ENCODE results near the gene CMPK2.

Gene CMPK2

GRCh38 chr2:6827566-6828298 is 38.0 kb downstream of the CMPK2 start:
- H3K36me3 ChIP-seq (ENCODE audit: control insufficient read depth in 2 of 2, insufficient read depth in 2 of 2, low read length in 2 of 2) = no peaks in the 10 kb centered on the region
- H3K9ac ChIP-seq (ENCODE audit: low read depth in 1 of 2, low read length in 2 of 2) = no peak overlapping the region

GRCh38 chr2:6826081-6826913 is 39.4 kb downstream of the CMPK2 start:
- Histone ChIP-seq H3K9me3 (ENCODE audit: control insufficient read depth in 2 of 2, low read length in 2 of 2) (no peaks in the 10 kb centered on the region), H3K27ac (ENCODE audit: low read depth in 2 of 2, low read length in 2 of 2) (no peak overlapping the region), H3K4me1 (ENCODE audit: control insufficient read depth in 2 of 2, insufficient read depth in 2 of 2, low read length in 2 of 2) (peaks cover 0 to 2% of the 10 kb centered on the region in 2 donors), H3K36me3 (ENCODE audit: control insufficient read depth in 2 of 2, insufficient read depth in 2 of 2, low read length in 2 of 2) (no peaks in the 10 kb centered on the region), H3K9ac (ENCODE audit: low read depth in 1 of 2, low read length in 2 of 2) (no peak overlapping the region), H3K4me3 (ENCODE audit: low read length in 2 of 2) (no peak overlapping the region), H3K27me3 (ENCODE audit: control insufficient read depth in 2 of 2, insufficient read depth in 2 of 2, low read length in 2 of 2) (no peaks in the 10 kb centered on the region)

More at GRCh38 chr2:6827566-6828298, 38.0 kb downstream of the CMPK2 start:
- no peaks in the 10 kb centered on the region for H3K9me3 ChIP-seq (ENCODE audit: control insufficient read depth in 2 of 2, low read length in 2 of 2)
- H3K4me1 ChIP-seq (ENCODE audit: control insufficient read depth in 2 of 2, insufficient read depth in 2 of 2, low read length in 2 of 2) = peaks cover 0 to 2% of the 10 kb centered on the region in 2 donors
- no peaks in the 10 kb centered on the region for H3K27me3 ChIP-seq (ENCODE audit: control insufficient read depth in 2 of 2, insufficient read depth in 2 of 2, low read length in 2 of 2)
- no peak overlapping the region for H3K27ac ChIP-seq (ENCODE audit: low read depth in 2 of 2, low read length in 2 of 2)
- H3K4me3 ChIP-seq (ENCODE audit: low read length in 2 of 2) = no peak overlapping the region

- peaks cover 0 to 2% of the 10 kb centered on the region in 2 donors for H3K4me1 ChIP-seq (ENCODE audit: control insufficient read depth in 2 of 2, insufficient read depth in 2 of 2, low read length in 2 of 2)
- no peak overlapping the region for H3K27ac ChIP-seq (ENCODE audit: low read depth in 2 of 2, low read length in 2 of 2)
- no peak overlapping the region for H3K4me3 ChIP-seq (ENCODE audit: low read length in 2 of 2)
- H3K27me3 ChIP-seq (ENCODE audit: control insufficient read depth in 2 of 2, insufficient read depth in 2 of 2, low read length in 2 of 2) = no peaks in the 10 kb centered on the region
- no peak overlapping the region for H3K9ac ChIP-seq (ENCODE audit: low read depth in 1 of 2, low read length in 2 of 2)
- H3K9me3 ChIP-seq (ENCODE audit: control insufficient read depth in 2 of 2, low read length in 2 of 2) = no peaks in the 10 kb centered on the region
- H3K36me3 ChIP-seq (ENCODE audit: control insufficient read depth in 2 of 2, insufficient read depth in 2 of 2, low read length in 2 of 2) = no peaks in the 10 kb centered on the region
Observed at GRCh38 chr2:6824962-6825361, 40.7 kb downstream of the CMPK2 start.

- Histone ChIP-seq H3K4me1 (ENCODE audit: control insufficient read depth in 2 of 2, insufficient read depth in 2 of 2, low read length in 2 of 2) (peaks cover 0 to 2% of the 10 kb centered on the region in 2 donors), H3K27me3 (ENCODE audit: control insufficient read depth in 2 of 2, insufficient read depth in 2 of 2, low read length in 2 of 2) (no peaks in the 10 kb centered on the region), H3K9ac (ENCODE audit: low read depth in 1 of 2, low read length in 2 of 2) (no peak overlapping the region), H3K9me3 (ENCODE audit: control insufficient read depth in 2 of 2, low read length in 2 of 2) (no peaks in the 10 kb centered on the region), H3K4me3 (ENCODE audit: low read length in 2 of 2) (no peak overlapping the region), H3K36me3 (ENCODE audit: control insufficient read depth in 2 of 2, insufficient read depth in 2 of 2, low read length in 2 of 2) (no peaks in the 10 kb centered on the region), H3K27ac (ENCODE audit: low read depth in 2 of 2, low read length in 2 of 2) (no peak overlapping the region)
Observed at GRCh38 chr2:6823111-6823510, 42.6 kb downstream of the CMPK2 start.

- Histone ChIP-seq H3K27ac (ENCODE audit: low read depth in 2 of 2, low read length in 2 of 2) (no peak overlapping the region), H3K9ac (ENCODE audit: low read depth in 1 of 2, low read length in 2 of 2) (no peak overlapping the region), H3K9me3 (ENCODE audit: control insufficient read depth in 2 of 2, low read length in 2 of 2) (no peaks in the 10 kb centered on the region), H3K4me1 (ENCODE audit: control insufficient read depth in 2 of 2, insufficient read depth in 2 of 2, low read length in 2 of 2) (no peaks in the 10 kb centered on the region), H3K36me3 (ENCODE audit: control insufficient read depth in 2 of 2, insufficient read depth in 2 of 2, low read length in 2 of 2) (no peaks in the 10 kb centered on the region), H3K4me3 (ENCODE audit: low read length in 2 of 2) (no peak overlapping the region), H3K27me3 (ENCODE audit: control insufficient read depth in 2 of 2, insufficient read depth in 2 of 2, low read length in 2 of 2) (no peaks in the 10 kb centered on the region)
Observed at GRCh38 chr2:6822406-6822805, 43.3 kb downstream of the CMPK2 start.

- no peaks in the 10 kb centered on the region for H3K9me3 ChIP-seq (ENCODE audit: control insufficient read depth in 2 of 2, low read length in 2 of 2)
- no peak overlapping the region for H3K9ac ChIP-seq (ENCODE audit: low read depth in 1 of 2, low read length in 2 of 2)
- H3K27ac ChIP-seq (ENCODE audit: low read depth in 2 of 2, low read length in 2 of 2) = no peak overlapping the region
- H3K4me1 ChIP-seq (ENCODE audit: control insufficient read depth in 2 of 2, insufficient read depth in 2 of 2, low read length in 2 of 2) = no peaks in the 10 kb centered on the region
- H3K27me3 ChIP-seq (ENCODE audit: control insufficient read depth in 2 of 2, insufficient read depth in 2 of 2, low read length in 2 of 2) = no peaks in the 10 kb centered on the region
- H3K4me3 ChIP-seq (ENCODE audit: low read length in 2 of 2) = no peak overlapping the region
- H3K36me3 ChIP-seq (ENCODE audit: control insufficient read depth in 2 of 2, insufficient read depth in 2 of 2, low read length in 2 of 2) = no peaks in the 10 kb centered on the region
Observed at GRCh38 chr2:6820903-6821584, 44.7 kb downstream of the CMPK2 start.

- Histone ChIP-seq H3K9ac (ENCODE audit: low read depth in 1 of 2, low read length in 2 of 2) (no peak overlapping the region), H3K27ac (ENCODE audit: low read depth in 2 of 2, low read length in 2 of 2) (no peak overlapping the region), H3K4me1 (ENCODE audit: control insufficient read depth in 2 of 2, insufficient read depth in 2 of 2, low read length in 2 of 2) (no peaks in the 10 kb centered on the region), H3K27me3 (ENCODE audit: control insufficient read depth in 2 of 2, insufficient read depth in 2 of 2, low read length in 2 of 2) (no peaks in the 10 kb centered on the region), H3K36me3 (ENCODE audit: control insufficient read depth in 2 of 2, insufficient read depth in 2 of 2, low read length in 2 of 2) (no peaks in the 10 kb centered on the region), H3K4me3 (ENCODE audit: low read length in 2 of 2) (no peak overlapping the region), H3K9me3 (ENCODE audit: control insufficient read depth in 2 of 2, low read length in 2 of 2) (no peaks in the 10 kb centered on the region)
Observed at GRCh38 chr2:6820236-6820635, 45.5 kb downstream of the CMPK2 start.

- Histone ChIP-seq H3K4me3 (ENCODE audit: low read length in 2 of 2) (no peak overlapping the region), H3K27ac (ENCODE audit: low read depth in 2 of 2, low read length in 2 of 2) (no peak overlapping the region), H3K9me3 (ENCODE audit: control insufficient read depth in 2 of 2, low read length in 2 of 2) (no peaks in the 10 kb centered on the region), H3K9ac (ENCODE audit: low read depth in 1 of 2, low read length in 2 of 2) (no peak overlapping the region), H3K4me1 (ENCODE audit: control insufficient read depth in 2 of 2, insufficient read depth in 2 of 2, low read length in 2 of 2) (no peaks in the 10 kb centered on the region), H3K27me3 (ENCODE audit: control insufficient read depth in 2 of 2, insufficient read depth in 2 of 2, low read length in 2 of 2) (no peaks in the 10 kb centered on the region), H3K36me3 (ENCODE audit: control insufficient read depth in 2 of 2, insufficient read depth in 2 of 2, low read length in 2 of 2) (no peaks in the 10 kb centered on the region)
Observed at GRCh38 chr2:6819668-6820067, 46.0 kb downstream of the CMPK2 start.

GRCh38 chr2:6818012-6818411 is 47.7 kb downstream of the CMPK2 start:
- Histone ChIP-seq H3K9me3 (ENCODE audit: control insufficient read depth in 2 of 2, low read length in 2 of 2) (no peaks in the 10 kb centered on the region), H3K4me1 (ENCODE audit: control insufficient read depth in 2 of 2, insufficient read depth in 2 of 2, low read length in 2 of 2) (no peaks in the 10 kb centered on the region), H3K27me3 (ENCODE audit: control insufficient read depth in 2 of 2, insufficient read depth in 2 of 2, low read length in 2 of 2) (no peaks in the 10 kb centered on the region), H3K36me3 (ENCODE audit: control insufficient read depth in 2 of 2, insufficient read depth in 2 of 2, low read length in 2 of 2) (no peaks in the 10 kb centered on the region), H3K27ac (ENCODE audit: low read depth in 2 of 2, low read length in 2 of 2) (no peak overlapping the region), H3K4me3 (ENCODE audit: low read length in 2 of 2) (no peak overlapping the region), H3K9ac (ENCODE audit: low read depth in 1 of 2, low read length in 2 of 2) (no peak overlapping the region)

- Histone ChIP-seq H3K4me1 (ENCODE audit: control insufficient read depth in 2 of 2, insufficient read depth in 2 of 2, low read length in 2 of 2) (no peaks in the 10 kb centered on the region), H3K36me3 (ENCODE audit: control insufficient read depth in 2 of 2, insufficient read depth in 2 of 2, low read length in 2 of 2) (no peaks in the 10 kb centered on the region), H3K27me3 (ENCODE audit: control insufficient read depth in 2 of 2, insufficient read depth in 2 of 2, low read length in 2 of 2) (no peaks in the 10 kb centered on the region), H3K9ac (ENCODE audit: low read depth in 1 of 2, low read length in 2 of 2) (no peak overlapping the region), H3K9me3 (ENCODE audit: control insufficient read depth in 2 of 2, low read length in 2 of 2) (no peaks in the 10 kb centered on the region), H3K27ac (ENCODE audit: low read depth in 2 of 2, low read length in 2 of 2) (no peak overlapping the region), H3K4me3 (ENCODE audit: low read length in 2 of 2) (no peak overlapping the region)
Observed at GRCh38 chr2:6814869-6815268, 50.8 kb downstream of the CMPK2 start.

Data from mucosa of rectum (tissue), 2 donors.